ENCODE measurements around the gene TTC21A. TPM values are rescaled to one million over a fixed set of nuclear protein-coding genes. Genes with fewer than 3 reads are reported as not detected.
A peak's percentile ranks its signal among the peaks of the same experiment; 100 is the strongest.

TTC21A gene
- total and polyA plus RNA-seq, 10 of the 15 experiments (the other 5 are each of a cell fraction or from before 2014, with no cell fraction given), result 0.62 to 3.2 (median 1.2) TPM

DNA sequence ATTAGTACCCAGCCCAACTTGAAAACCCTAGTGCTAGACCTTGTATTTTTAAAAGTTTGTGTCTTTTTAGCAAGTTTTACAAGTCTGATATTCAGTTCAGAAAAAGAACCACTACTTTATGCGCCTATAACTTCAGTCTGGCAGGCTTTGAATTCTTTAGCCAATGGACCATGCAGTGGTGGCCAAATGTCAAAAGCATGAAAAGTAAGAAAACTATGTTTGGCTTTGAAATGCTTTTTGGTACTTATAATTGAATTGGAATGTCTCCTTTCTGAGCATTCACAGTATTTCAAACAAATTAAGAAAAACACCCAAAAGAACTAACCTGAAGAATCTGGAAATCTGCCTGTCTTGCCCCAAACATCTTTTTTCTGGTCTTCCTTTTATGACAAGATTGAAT, 42.8 kb upstream of the TTC21A start:
- RAD21 ChIA-PET (ENCODE audit: unreplicated experiment), result interaction anchor here (1.4 kb wide), 1 partner anchor 65 kb away, joined by 4 read pairs; no protein-coding TSS in a partner anchor
- H3K27ac ChIP-seq (ENCODE audit: control insufficient read depth, insufficient read depth), result no peak overlapping the region
- CTCF ChIA-PET, result interaction anchor here (0.9 kb wide), 1 partner anchor 226 kb away, joined by 3 read pairs; no protein-coding TSS in a partner anchor

DNA sequence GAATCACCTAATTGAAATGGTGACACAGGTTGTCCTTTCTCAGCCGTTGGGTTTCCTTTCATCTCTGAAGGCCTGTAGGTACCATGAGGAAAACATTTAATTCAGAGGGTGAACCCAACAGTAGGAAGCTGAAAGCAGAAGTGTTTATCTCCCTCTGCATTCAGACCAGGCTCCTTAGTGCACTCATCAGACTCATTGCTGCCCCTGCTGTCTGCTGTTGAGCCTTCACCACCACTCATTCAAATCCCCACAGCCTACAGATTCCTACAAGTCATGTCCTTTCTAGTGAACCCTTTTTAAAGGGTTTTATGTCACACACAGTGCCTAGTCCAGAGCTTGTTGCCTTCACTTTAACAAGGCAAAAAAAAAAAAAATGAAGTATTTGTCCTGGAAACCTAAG, 42.3 kb upstream of the TTC21A start:
- FAIRE-seq, result peak; percentile 65
- TF ChIP-seq, protein P1, sequence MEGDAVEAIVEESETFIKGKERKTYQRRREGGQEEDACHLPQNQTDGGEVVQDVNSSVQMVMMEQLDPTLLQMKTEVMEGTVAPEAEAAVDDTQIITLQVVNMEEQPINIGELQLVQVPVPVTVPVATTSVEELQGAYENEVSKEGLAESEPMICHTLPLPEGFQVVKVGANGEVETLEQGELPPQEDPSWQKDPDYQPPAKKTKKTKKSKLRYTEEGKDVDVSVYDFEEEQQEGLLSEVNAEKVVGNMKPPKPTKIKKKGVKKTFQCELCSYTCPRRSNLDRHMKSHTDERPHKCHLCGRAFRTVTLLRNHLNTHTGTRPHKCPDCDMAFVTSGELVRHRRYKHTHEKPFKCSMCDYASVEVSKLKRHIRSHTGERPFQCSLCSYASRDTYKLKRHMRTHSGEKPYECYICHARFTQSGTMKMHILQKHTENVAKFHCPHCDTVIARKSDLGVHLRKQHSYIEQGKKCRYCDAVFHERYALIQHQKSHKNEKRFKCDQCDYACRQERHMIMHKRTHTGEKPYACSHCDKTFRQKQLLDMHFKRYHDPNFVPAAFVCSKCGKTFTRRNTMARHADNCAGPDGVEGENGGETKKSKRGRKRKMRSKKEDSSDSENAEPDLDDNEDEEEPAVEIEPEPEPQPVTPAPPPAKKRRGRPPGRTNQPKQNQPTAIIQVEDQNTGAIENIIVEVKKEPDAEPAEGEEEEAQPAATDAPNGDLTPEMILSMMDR (IDR thresholded peaks at IDR 0.05 in 2 of 3, conservative IDR thresholded peaks at IDR 0.05 in 1 of 3; ENCODE audit: control insufficient read depth in 2 of 3, extremely low read depth in 1 of 3, insufficient read depth in 1 of 3, low read depth in 3 of 3, low read length in 3 of 3), result peak; percentile 55 to 64 (median 57)
- TF ChIP-seq MTA2 (IDR thresholded peaks at IDR 0.05; ENCODE audit: low read depth) (no peak), SIX5 (IDR thresholded peaks at IDR 0.05; ENCODE audit: low read depth, low read length, severe bottlenecking) (no peak), STAT3 (IDR thresholded peaks at IDR 0.05; ENCODE audit: low read depth, low read length) (no peak), JUNB (IDR thresholded peaks at IDR 0.05) (no peak), SUPT20H (IDR thresholded peaks at IDR 0.05; ENCODE audit: borderline replicate concordance, control insufficient read depth, low read depth, low read length) (no peak), CREB1 (IDR thresholded peaks at IDR 0.05; ENCODE audit: low read depth) (no peak), SPI1 (IDR thresholded peaks at IDR 0.05; ENCODE audit: borderline replicate concordance, insufficient read depth, low read depth, low read length) (peak; percentile 66; the same call in 1 of the 2 replicates)

More for the DNA sequence above, 42.8 kb upstream of the TTC21A start:
- no peak overlapping the region for H3K9ac ChIP-seq (ENCODE audit: control insufficient read depth, insufficient read depth, low read length)
- H3K9me3 ChIP-seq (replicated peaks; ENCODE audit: control insufficient read depth, insufficient read depth, low read length), result no peaks in the 10 kb centered on the region
- DNase-seq (ENCODE audit: low read depth, low spot score), result no peak
- intact Hi-C loops (cut with micrococcal nuclease; ENCODE audit: unreplicated experiment) (no loop called here), in situ Hi-C loops (cut with MboI) (no loop called here)
- 100% methylated on average over 1 of the region's 1 CpG for WGBS (ENCODE audit: insufficient coverage, insufficient replicate concordance, low lambda C conversion rate, missing lambda C conversion rate)
- no peak for FAIRE-seq
- H4K20me1 ChIP-seq (ENCODE audit: control insufficient read depth, insufficient read depth), result no peaks in the 10 kb centered on the region
- H3K36me3 ChIP-seq (ENCODE audit: control insufficient read depth in 2 of 2, insufficient read depth in 2 of 2, low read length in 1 of 2), result peaks cover 0 to 6% of the 10 kb centered on the region in 2 experiments; a peak in 2 of 4 replicates
- no peak overlapping the region for H3K4me3 ChIP-seq
- BruUV-seq (replicated peaks), result no TSS peak
- H3K4me1 ChIP-seq (ENCODE audit: control insufficient read depth, insufficient read depth, low read length), result no peaks in the 10 kb centered on the region
- no peak overlapping the region for H3K4me2 ChIP-seq (ENCODE audit: control insufficient read depth, insufficient read depth)
- no peaks in the 10 kb centered on the region for H3K79me2 ChIP-seq (ENCODE audit: control insufficient read depth, insufficient read depth, low read length)
- POLR2A ChIA-PET, result no interaction called here
- ATAC-seq, result no peak
- TF ChIP-seq TBL1XR1 (IDR thresholded peaks at IDR 0.05; ENCODE audit: low read depth, low read length), result no peak
- no peak for TF ChIP-seq HDAC2 (IDR thresholded peaks at IDR 0.05)
- no peak for TF ChIP-seq TCF12 (IDR thresholded peaks at IDR 0.05; ENCODE audit: low read depth, low read length)
- TF ChIP-seq, protein P2, sequence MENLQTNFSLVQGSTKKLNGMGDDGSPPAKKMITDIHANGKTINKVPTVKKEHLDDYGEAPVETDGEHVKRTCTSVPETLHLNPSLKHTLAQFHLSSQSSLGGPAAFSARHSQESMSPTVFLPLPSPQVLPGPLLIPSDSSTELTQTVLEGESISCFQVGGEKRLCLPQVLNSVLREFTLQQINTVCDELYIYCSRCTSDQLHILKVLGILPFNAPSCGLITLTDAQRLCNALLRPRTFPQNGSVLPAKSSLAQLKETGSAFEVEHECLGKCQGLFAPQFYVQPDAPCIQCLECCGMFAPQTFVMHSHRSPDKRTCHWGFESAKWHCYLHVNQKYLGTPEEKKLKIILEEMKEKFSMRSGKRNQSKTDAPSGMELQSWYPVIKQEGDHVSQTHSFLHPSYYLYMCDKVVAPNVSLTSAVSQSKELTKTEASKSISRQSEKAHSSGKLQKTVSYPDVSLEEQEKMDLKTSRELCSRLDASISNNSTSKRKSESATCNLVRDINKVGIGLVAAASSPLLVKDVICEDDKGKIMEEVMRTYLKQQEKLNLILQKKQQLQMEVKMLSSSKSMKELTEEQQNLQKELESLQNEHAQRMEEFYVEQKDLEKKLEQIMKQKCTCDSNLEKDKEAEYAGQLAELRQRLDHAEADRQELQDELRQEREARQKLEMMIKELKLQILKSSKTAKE (IDR thresholded peaks at IDR 0.05; ENCODE audit: low read depth, poor library complexity, severe bottlenecking), result no peak
- SMC1A ChIA-PET (ENCODE audit: uncharacterized antibody, unreplicated experiment), result interaction anchor here (1.2 to 1.6 kb wide), 2 partner anchors 34 to 85 kb away, joined by 3 read pairs; no protein-coding TSS in a partner anchor
- H2AFZ ChIP-seq (ENCODE audit: control insufficient read depth, low read depth, low read length), result no peak overlapping the region
- no peaks in the 10 kb centered on the region for H3K27me3 ChIP-seq (replicated peaks in 1 of 2; ENCODE audit: control insufficient read depth in 2 of 2, insufficient read depth in 2 of 2, low read length in 1 of 2)

More for the DNA sequence above, 42.3 kb upstream of the TTC21A start:
- 0% methylated on average over 1 of the region's 1 CpG for WGBS (ENCODE audit: insufficient coverage, insufficient replicate concordance, low lambda C conversion rate, missing lambda C conversion rate)
- Histone ChIP-seq H3K27ac (ENCODE audit: control insufficient read depth, insufficient read depth) (no peak overlapping the region), H3K79me2 (ENCODE audit: control insufficient read depth, insufficient read depth, low read length) (no peaks in the 10 kb centered on the region), H3K9me3 (replicated peaks; ENCODE audit: control insufficient read depth, insufficient read depth, low read length) (no peaks in the 10 kb centered on the region), H3K4me2 (ENCODE audit: control insufficient read depth, insufficient read depth) (no peak overlapping the region), H3K4me1 (ENCODE audit: control insufficient read depth, insufficient read depth, low read length) (no peaks in the 10 kb centered on the region), H4K20me1 (ENCODE audit: control insufficient read depth, insufficient read depth) (no peaks in the 10 kb centered on the region), H3K36me3 (ENCODE audit: control insufficient read depth in 2 of 2, insufficient read depth in 2 of 2, low read length in 1 of 2) (peaks cover 0 to 6% of the 10 kb centered on the region in 2 experiments; a peak in 2 of 4 replicates), H3K27me3 (replicated peaks in 1 of 2; ENCODE audit: control insufficient read depth in 2 of 2, insufficient read depth in 2 of 2, low read length in 1 of 2) (no peaks in the 10 kb centered on the region), H2AFZ (ENCODE audit: control insufficient read depth, low read depth, low read length) (no peak overlapping the region), H3K4me3 (no peak overlapping the region), H3K9ac (ENCODE audit: control insufficient read depth, insufficient read depth, low read length) (no peak overlapping the region)
- RAD21 ChIA-PET (ENCODE audit: unreplicated experiment), result interaction anchor here (1.4 kb wide), 1 partner anchor 65 kb away, joined by 4 read pairs; no protein-coding TSS in a partner anchor
- SMC1A ChIA-PET (ENCODE audit: uncharacterized antibody, unreplicated experiment), result interaction anchor here (1.2 to 1.6 kb wide), 2 partner anchors 35 to 85 kb away, joined by 3 read pairs; no protein-coding TSS in a partner anchor
- CTCF ChIA-PET, result interaction anchor here (0.8 to 1.8 kb wide), 5 partner anchors 9 to 226 kb away, joined by 3 to 8 read pairs (median 4); partner anchors contain the start of gene XIRP1
- POLR2A ChIA-PET, result interaction anchor here (0.6 kb wide), 1 partner anchor 20 kb away, joined by 3 read pairs; no protein-coding TSS in a partner anchor
- in situ Hi-C loops (cut with MboI), result no loop called here
- BruUV-seq (replicated peaks), result no TSS peak
- intact Hi-C loops (cut with micrococcal nuclease; ENCODE audit: unreplicated experiment), result no loop called here
- DNase-seq (ENCODE audit: low read depth, low spot score), result no peak
- peak; percentile 100 for ATAC-seq
